Uterus (tissue), 2 donors: ENCODE results near the gene DNAI1.

ENCODE experiments used
- POLR2A ChIP-seq, 2 donors: fragments of 450-650 bp; IDR thresholded peaks; one replicate each; pipeline ENCODE4 v1.6.1; 2016; ENCODE audit warnings: antibody characterized with exemption in 2 of 2, mild to moderate bottlenecking in 1 of 2, moderate library complexity in 1 of 2
- TF ChIP-seq, protein P1 (sequence below), 4 experiments: fragments of 200-600 bp in 2 of 4; fragments of 450-650 bp in 2 of 4; sonication (generic) in 2 of 4; IDR thresholded peaks; one replicate each; pipeline ENCODE4 v1.5.1; 2016 to 2019; ENCODE audit warnings: antibody characterized with exemption in 4 of 4, mild to moderate bottlenecking in 2 of 4, moderate library complexity in 1 of 4

DNA sequence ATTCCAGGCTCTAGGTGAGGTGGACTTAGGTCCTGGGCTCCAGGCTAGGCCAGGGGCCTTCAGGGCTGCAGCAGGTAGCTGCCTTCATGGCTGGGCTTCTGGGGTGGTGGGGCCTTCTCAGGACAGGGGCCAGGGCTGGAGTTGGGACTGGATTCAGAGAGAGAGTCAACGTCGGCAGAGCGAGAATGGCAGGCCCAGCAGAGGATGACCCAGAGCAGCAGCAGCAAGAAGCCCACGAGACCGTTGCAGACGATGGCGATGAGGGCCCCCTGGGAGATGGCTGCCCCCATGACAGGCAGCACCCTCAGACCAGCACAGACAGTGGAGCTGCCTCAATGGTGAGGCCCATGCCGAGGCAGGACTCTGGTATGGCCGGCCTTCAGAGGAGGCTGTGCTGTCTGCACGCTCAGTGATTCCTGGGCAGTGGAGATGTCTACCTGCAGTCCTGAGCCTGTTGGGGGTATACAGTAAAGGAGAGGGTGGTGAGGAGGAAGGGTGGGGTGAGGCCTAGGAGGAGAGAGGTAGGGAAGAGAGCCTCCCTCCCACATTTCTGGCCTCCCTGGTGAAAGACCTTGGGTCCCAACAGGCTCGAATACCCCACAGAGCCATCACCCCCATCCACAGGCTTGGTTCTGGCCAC, 62.9 kb downstream of the DNAI1 start:
- TF ChIP-seq, protein P1, sequence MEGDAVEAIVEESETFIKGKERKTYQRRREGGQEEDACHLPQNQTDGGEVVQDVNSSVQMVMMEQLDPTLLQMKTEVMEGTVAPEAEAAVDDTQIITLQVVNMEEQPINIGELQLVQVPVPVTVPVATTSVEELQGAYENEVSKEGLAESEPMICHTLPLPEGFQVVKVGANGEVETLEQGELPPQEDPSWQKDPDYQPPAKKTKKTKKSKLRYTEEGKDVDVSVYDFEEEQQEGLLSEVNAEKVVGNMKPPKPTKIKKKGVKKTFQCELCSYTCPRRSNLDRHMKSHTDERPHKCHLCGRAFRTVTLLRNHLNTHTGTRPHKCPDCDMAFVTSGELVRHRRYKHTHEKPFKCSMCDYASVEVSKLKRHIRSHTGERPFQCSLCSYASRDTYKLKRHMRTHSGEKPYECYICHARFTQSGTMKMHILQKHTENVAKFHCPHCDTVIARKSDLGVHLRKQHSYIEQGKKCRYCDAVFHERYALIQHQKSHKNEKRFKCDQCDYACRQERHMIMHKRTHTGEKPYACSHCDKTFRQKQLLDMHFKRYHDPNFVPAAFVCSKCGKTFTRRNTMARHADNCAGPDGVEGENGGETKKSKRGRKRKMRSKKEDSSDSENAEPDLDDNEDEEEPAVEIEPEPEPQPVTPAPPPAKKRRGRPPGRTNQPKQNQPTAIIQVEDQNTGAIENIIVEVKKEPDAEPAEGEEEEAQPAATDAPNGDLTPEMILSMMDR (IDR thresholded peaks at IDR 0.05), result no peak
- no peak for TF ChIP-seq POLR2A (IDR thresholded peaks at IDR 0.05)
